Mammary epithelial cell (primary cell): ENCODE measurements around the gene ANKRD18A.

Source experiments
- EZH2 ChIP-seq: IDR thresholded peaks from 2 replicates; pipeline ENCODE4 v1.6.1; 2012; ENCODE audit warnings: low read length, inconsistent platforms, borderline replicate concordance
- TF ChIP-seq, protein P1 (sequence below), 2 donors: IDR thresholded peaks in 1 of 2; conservative IDR thresholded peaks in 1 of 2; 2 replicates each; pipeline ENCODE4 v1.5.1; 2011 to 2012; ENCODE audit warnings: inconsistent platforms in 2 of 2, low read length in 2 of 2, mild to moderate bottlenecking in 2 of 2, control low read depth in 1 of 2, low read depth in 1 of 2; ENCODE audit not compliant: insufficient read depth in 1 of 2; ENCODE audit errors: extremely low read depth in 1 of 2

DNA sequence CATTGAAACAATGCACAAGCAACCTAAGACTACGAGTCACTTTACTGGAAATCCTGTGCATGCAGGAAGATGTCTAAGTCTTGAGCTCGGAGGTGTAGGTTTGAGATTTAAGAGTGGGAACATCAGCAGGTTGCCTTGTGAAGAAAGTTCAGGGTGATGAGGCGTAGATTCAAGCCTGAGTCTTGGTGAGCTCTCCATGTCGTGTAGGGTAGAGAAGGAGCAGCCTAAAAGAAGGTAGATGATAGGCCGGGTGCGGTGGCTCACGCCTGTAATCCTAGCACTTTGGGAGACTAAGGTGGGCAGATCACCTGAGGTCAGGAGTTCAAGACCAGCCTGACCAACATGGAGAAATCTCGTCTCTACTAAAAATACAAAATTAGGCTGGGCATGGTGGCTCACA is 30.2 kb upstream of the ANKRD18A start:
- TF ChIP-seq, protein P1, sequence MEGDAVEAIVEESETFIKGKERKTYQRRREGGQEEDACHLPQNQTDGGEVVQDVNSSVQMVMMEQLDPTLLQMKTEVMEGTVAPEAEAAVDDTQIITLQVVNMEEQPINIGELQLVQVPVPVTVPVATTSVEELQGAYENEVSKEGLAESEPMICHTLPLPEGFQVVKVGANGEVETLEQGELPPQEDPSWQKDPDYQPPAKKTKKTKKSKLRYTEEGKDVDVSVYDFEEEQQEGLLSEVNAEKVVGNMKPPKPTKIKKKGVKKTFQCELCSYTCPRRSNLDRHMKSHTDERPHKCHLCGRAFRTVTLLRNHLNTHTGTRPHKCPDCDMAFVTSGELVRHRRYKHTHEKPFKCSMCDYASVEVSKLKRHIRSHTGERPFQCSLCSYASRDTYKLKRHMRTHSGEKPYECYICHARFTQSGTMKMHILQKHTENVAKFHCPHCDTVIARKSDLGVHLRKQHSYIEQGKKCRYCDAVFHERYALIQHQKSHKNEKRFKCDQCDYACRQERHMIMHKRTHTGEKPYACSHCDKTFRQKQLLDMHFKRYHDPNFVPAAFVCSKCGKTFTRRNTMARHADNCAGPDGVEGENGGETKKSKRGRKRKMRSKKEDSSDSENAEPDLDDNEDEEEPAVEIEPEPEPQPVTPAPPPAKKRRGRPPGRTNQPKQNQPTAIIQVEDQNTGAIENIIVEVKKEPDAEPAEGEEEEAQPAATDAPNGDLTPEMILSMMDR (conservative IDR thresholded peaks at IDR 0.05 in 1 of 2, IDR thresholded peaks at IDR 0.05 in 1 of 2; ENCODE audit: extremely low read depth in 1 of 2, insufficient read depth in 1 of 2, low read depth in 1 of 2, low read length in 2 of 2), result no peak
- TF ChIP-seq EZH2, result no peak
